ENCODE results near the gene POLR2H.

POLR2H gene

GRCh38 chr3:184371570-184372018, 10.1 kb downstream of the POLR2H start:
- peak; percentile 83 to 88 for DNase-seq

- DNase-seq: no peak
Observed at GRCh38 chr3:184372296-184372821, 10.8 kb downstream of the POLR2H start.

- no peak for DNase-seq
Observed at GRCh38 chr3:184372911-184373310, 11.4 kb downstream of the POLR2H start.

- no peak for DNase-seq
Observed at GRCh38 chr3:184373422-184373821, 11.9 kb downstream of the POLR2H start.

GRCh38 chr3:184375747-184376461, 14.4 kb downstream of the POLR2H start:
- DNase-seq: no peak

- DNase-seq: no peak
Observed at GRCh38 chr3:184377374-184377773, 15.9 kb downstream of the POLR2H start.

- no peak for DNase-seq
Observed at GRCh38 chr3:184377882-184378445, 16.5 kb downstream of the POLR2H start, which contains the start of gene THPO. Gene THPO, minus strand, starts transcription at chr3:184378207. Its CDS starts 1,948 bp downstream, at chr3:184376259.

GRCh38 chr3:184378651-184379357, 17.3 kb downstream of the POLR2H start:
- DNase-seq: no peak

GRCh38 chr3:184379358-184380184, 18.1 kb downstream of the POLR2H start, which contains the start of gene CHRD:
Gene CHRD, plus strand, starts transcription at chr3:184380054. Its CDS starts 265 bp downstream, at chr3:184380319.
- DNase-seq: no peak

- DNase-seq: no peak
Observed at GRCh38 chr3:184380185-184380626, 18.7 kb downstream of the POLR2H start.

- DNase-seq: no peak
Observed at GRCh38 chr3:184380627-184381260, 19.2 kb downstream of the POLR2H start.

- DNase-seq: peak; percentile 60 to 70
Observed at GRCh38 chr3:184381261-184382224, 20.0 kb downstream of the POLR2H start.

- DNase-seq: no peak
Observed at GRCh38 chr3:184382326-184383032, 21.0 kb downstream of the POLR2H start.

- no peak for DNase-seq
Observed at GRCh38 chr3:184383033-184383740, 21.7 kb downstream of the POLR2H start.

- peak in 1 of 2 donors; percentile 27 for DNase-seq
Observed at GRCh38 chr3:184384342-184384741, 22.8 kb downstream of the POLR2H start.

GRCh38 chr3:184384856-184385422, 23.4 kb downstream of the POLR2H start:
- no peak for DNase-seq

- DNase-seq: no peak
Observed at GRCh38 chr3:184386047-184386806, 24.7 kb downstream of the POLR2H start.

GRCh38 chr3:184387174-184387714, 25.7 kb downstream of the POLR2H start:
- DNase-seq: no peak

Measured in inflammatory macrophage (primary cell).